ENCODE results near the gene PCBP1.

PCBP1 gene

GRCh38 chr2:70086838-70087701 is at the start of gene PCBP1:
Gene PCBP1 (plus strand): TSS chr2:70087477. CDS start chr2:70087744, 267 bp downstream.
- Histone ChIP-seq H3K4me1 (ENCODE audit: insufficient read depth, low read length) (peaks cover 37% of the 10 kb centered on the region), H3K36me3 (ENCODE audit: insufficient read depth, low read length) (peaks cover 31% of the 10 kb centered on the region), H3K27me3 (ENCODE audit: control insufficient read depth in 1 of 2, insufficient read depth in 2 of 2, low read length in 2 of 2) (no peaks in the 10 kb centered on the region), H3K9me3 (ENCODE audit: low read length) (no peaks in the 10 kb centered on the region), H3K9ac (ENCODE audit: low read length) (peak within 1 kb of the TSS; percentile 99), H3K27ac (ENCODE audit: low read depth, low read length) (peak within 1 kb of the TSS; percentile 100), H3K4me3 (ENCODE audit: low read depth in 1 of 2, low read length in 2 of 2) (peak within 1 kb of the TSS; percentile 97 to 98)

GRCh38 chr2:70039366-70039765 is 47.9 kb upstream of the PCBP1 start:
- Histone ChIP-seq H3K9me3 (ENCODE audit: low read length) (no peaks in the 10 kb centered on the region), H3K4me1 (ENCODE audit: insufficient read depth, low read length) (peaks cover 16% of the 10 kb centered on the region), H3K36me3 (ENCODE audit: insufficient read depth, low read length) (peaks cover 7% of the 10 kb centered on the region), H3K4me3 (ENCODE audit: low read depth in 1 of 2, low read length in 2 of 2) (no peak overlapping the region), H3K9ac (ENCODE audit: low read length) (no peak overlapping the region), H3K27ac (ENCODE audit: low read depth, low read length) (no peak overlapping the region), H3K27me3 (ENCODE audit: control insufficient read depth in 1 of 2, insufficient read depth in 2 of 2, low read length in 2 of 2) (no peaks in the 10 kb centered on the region)

GRCh38 chr2:70041663-70042062 is 45.6 kb upstream of the PCBP1 start:
- H3K27me3 ChIP-seq (ENCODE audit: control insufficient read depth in 1 of 2, insufficient read depth in 2 of 2, low read length in 2 of 2), result no peaks in the 10 kb centered on the region
- H3K9ac ChIP-seq (ENCODE audit: low read length), result no peak overlapping the region
- H3K9me3 ChIP-seq (ENCODE audit: low read length), result no peaks in the 10 kb centered on the region
- H3K4me3 ChIP-seq (ENCODE audit: low read depth in 1 of 2, low read length in 2 of 2), result no peak overlapping the region
- H3K27ac ChIP-seq (ENCODE audit: low read depth, low read length), result no peak overlapping the region
- no peaks in the 10 kb centered on the region for H3K4me1 ChIP-seq (ENCODE audit: insufficient read depth, low read length)
- H3K36me3 ChIP-seq (ENCODE audit: insufficient read depth, low read length), result peaks cover 7% of the 10 kb centered on the region

- no peaks in the 10 kb centered on the region for H3K4me1 ChIP-seq (ENCODE audit: insufficient read depth, low read length)
- H3K36me3 ChIP-seq (ENCODE audit: insufficient read depth, low read length), result peaks cover 11% of the 10 kb centered on the region
- no peak overlapping the region for H3K4me3 ChIP-seq (ENCODE audit: low read depth in 1 of 2, low read length in 2 of 2)
- no peaks in the 10 kb centered on the region for H3K9me3 ChIP-seq (ENCODE audit: low read length)
- no peak overlapping the region for H3K27ac ChIP-seq (ENCODE audit: low read depth, low read length)
- no peak overlapping the region for H3K9ac ChIP-seq (ENCODE audit: low read length)
- H3K27me3 ChIP-seq (ENCODE audit: control insufficient read depth in 1 of 2, insufficient read depth in 2 of 2, low read length in 2 of 2), result no peaks in the 10 kb centered on the region
Observed at GRCh38 chr2:70042246-70042645, 45.0 kb upstream of the PCBP1 start.

- Histone ChIP-seq H3K9me3 (ENCODE audit: low read length) (no peaks in the 10 kb centered on the region), H3K36me3 (ENCODE audit: insufficient read depth, low read length) (peaks cover 13% of the 10 kb centered on the region), H3K27ac (ENCODE audit: low read depth, low read length) (no peak overlapping the region), H3K27me3 (ENCODE audit: control insufficient read depth in 1 of 2, insufficient read depth in 2 of 2, low read length in 2 of 2) (no peaks in the 10 kb centered on the region), H3K9ac (ENCODE audit: low read length) (no peak overlapping the region), H3K4me3 (ENCODE audit: low read depth in 1 of 2, low read length in 2 of 2) (no peak overlapping the region), H3K4me1 (ENCODE audit: insufficient read depth, low read length) (no peaks in the 10 kb centered on the region)
Observed at GRCh38 chr2:70043252-70043875, 43.9 kb upstream of the PCBP1 start.

- no peaks in the 10 kb centered on the region for H3K4me1 ChIP-seq (ENCODE audit: insufficient read depth, low read length)
- no peaks in the 10 kb centered on the region for H3K27me3 ChIP-seq (ENCODE audit: control insufficient read depth in 1 of 2, insufficient read depth in 2 of 2, low read length in 2 of 2)
- no peaks in the 10 kb centered on the region for H3K9me3 ChIP-seq (ENCODE audit: low read length)
- peaks cover 13% of the 10 kb centered on the region for H3K36me3 ChIP-seq (ENCODE audit: insufficient read depth, low read length)
- H3K9ac ChIP-seq (ENCODE audit: low read length), result no peak overlapping the region
- no peak overlapping the region for H3K27ac ChIP-seq (ENCODE audit: low read depth, low read length)
- no peak overlapping the region for H3K4me3 ChIP-seq (ENCODE audit: low read depth in 1 of 2, low read length in 2 of 2)
Observed at GRCh38 chr2:70044290-70045040, 42.8 kb upstream of the PCBP1 start.

GRCh38 chr2:70045405-70045804 is 41.9 kb upstream of the PCBP1 start:
- Histone ChIP-seq H3K4me1 (ENCODE audit: insufficient read depth, low read length) (no peaks in the 10 kb centered on the region), H3K9ac (ENCODE audit: low read length) (no peak overlapping the region), H3K27ac (ENCODE audit: low read depth, low read length) (no peak overlapping the region), H3K4me3 (ENCODE audit: low read depth in 1 of 2, low read length in 2 of 2) (no peak overlapping the region), H3K27me3 (ENCODE audit: control insufficient read depth in 1 of 2, insufficient read depth in 2 of 2, low read length in 2 of 2) (no peaks in the 10 kb centered on the region), H3K36me3 (ENCODE audit: insufficient read depth, low read length) (peaks cover 13% of the 10 kb centered on the region), H3K9me3 (ENCODE audit: low read length) (no peaks in the 10 kb centered on the region)

GRCh38 chr2:70045932-70046331 is 41.3 kb upstream of the PCBP1 start:
- Histone ChIP-seq H3K4me3 (ENCODE audit: low read depth in 1 of 2, low read length in 2 of 2) (no peak overlapping the region), H3K36me3 (ENCODE audit: insufficient read depth, low read length) (peaks cover 18% of the 10 kb centered on the region), H3K27ac (ENCODE audit: low read depth, low read length) (no peak overlapping the region), H3K4me1 (ENCODE audit: insufficient read depth, low read length) (no peaks in the 10 kb centered on the region), H3K9ac (ENCODE audit: low read length) (no peak overlapping the region), H3K9me3 (ENCODE audit: low read length) (no peaks in the 10 kb centered on the region), H3K27me3 (ENCODE audit: control insufficient read depth in 1 of 2, insufficient read depth in 2 of 2, low read length in 2 of 2) (no peaks in the 10 kb centered on the region)

- H3K36me3 ChIP-seq (ENCODE audit: insufficient read depth, low read length), result peaks cover 20% of the 10 kb centered on the region
- no peaks in the 10 kb centered on the region for H3K9me3 ChIP-seq (ENCODE audit: low read length)
- H3K27ac ChIP-seq (ENCODE audit: low read depth, low read length), result no peak overlapping the region
- no peaks in the 10 kb centered on the region for H3K27me3 ChIP-seq (ENCODE audit: control insufficient read depth in 1 of 2, insufficient read depth in 2 of 2, low read length in 2 of 2)
- no peaks in the 10 kb centered on the region for H3K4me1 ChIP-seq (ENCODE audit: insufficient read depth, low read length)
- no peak overlapping the region for H3K9ac ChIP-seq (ENCODE audit: low read length)
- H3K4me3 ChIP-seq (ENCODE audit: low read depth in 1 of 2, low read length in 2 of 2), result no peak overlapping the region
Observed at GRCh38 chr2:70046534-70046933, 40.7 kb upstream of the PCBP1 start.

- peaks cover 20% of the 10 kb centered on the region for H3K36me3 ChIP-seq (ENCODE audit: insufficient read depth, low read length)
- no peaks in the 10 kb centered on the region for H3K4me1 ChIP-seq (ENCODE audit: insufficient read depth, low read length)
- H3K9me3 ChIP-seq (ENCODE audit: low read length), result no peaks in the 10 kb centered on the region
- H3K27me3 ChIP-seq (ENCODE audit: control insufficient read depth in 1 of 2, insufficient read depth in 2 of 2, low read length in 2 of 2), result no peaks in the 10 kb centered on the region
- H3K27ac ChIP-seq (ENCODE audit: low read depth, low read length), result no peak overlapping the region
- no peak overlapping the region for H3K4me3 ChIP-seq (ENCODE audit: low read depth in 1 of 2, low read length in 2 of 2)
- H3K9ac ChIP-seq (ENCODE audit: low read length), result no peak overlapping the region
Observed at GRCh38 chr2:70047451-70047850, 39.8 kb upstream of the PCBP1 start.

GRCh38 chr2:70049255-70049654 is 38.0 kb upstream of the PCBP1 start:
- H3K4me1 ChIP-seq (ENCODE audit: insufficient read depth, low read length), result no peaks in the 10 kb centered on the region
- no peak overlapping the region for H3K9ac ChIP-seq (ENCODE audit: low read length)
- H3K27ac ChIP-seq (ENCODE audit: low read depth, low read length), result no peak overlapping the region
- peaks cover 19% of the 10 kb centered on the region for H3K36me3 ChIP-seq (ENCODE audit: insufficient read depth, low read length)
- H3K4me3 ChIP-seq (ENCODE audit: low read depth in 1 of 2, low read length in 2 of 2), result no peak overlapping the region
- no peaks in the 10 kb centered on the region for H3K9me3 ChIP-seq (ENCODE audit: low read length)
- no peaks in the 10 kb centered on the region for H3K27me3 ChIP-seq (ENCODE audit: control insufficient read depth in 1 of 2, insufficient read depth in 2 of 2, low read length in 2 of 2)
